Astrocyte of the cerebellum (primary cell): ENCODE results near the gene C1orf159.
A peak's percentile ranks its signal among the peaks of the same experiment; 100 is the strongest.
"Not testable (repeated sequence)": the region's sequence is repeated elsewhere in the genome, so short reads cannot be mapped to it uniquely, and the experiment has no call there.

Experiments used
- DNase-seq: peaks from one replicate; pipeline ENCODE4 v3.0.0-alpha.2; 2011; ENCODE audit warnings: low read depth
- H3K4me3 ChIP-seq: 2 replicates; pipeline ENCODE4 v1.5.1; 2011; ENCODE audit warnings: mild to moderate bottlenecking, low read depth, low read length, moderate library complexity
- CTCF ChIP-seq: IDR thresholded peaks from 2 replicates; pipeline ENCODE4 v1.5.1; 2012; ENCODE audit warnings: low read length, low read depth, moderate library complexity, mild to moderate bottlenecking; ENCODE audit errors: missing control alignments
- in situ Hi-C: cut with HindIII; loops from 2 replicates; pipeline ENCODE4 v1.10.0; 2017; ENCODE audit warnings: low sequenced_read_pairs

Gene C1orf159

GRCh38 chr1:1081311-1082238, 34.3 kb downstream of the C1orf159 start:
- H3K4me3 ChIP-seq: no peak overlapping the region
- in situ Hi-C loops: no loop called here
- no peak for DNase-seq
- no peak for TF ChIP-seq CTCF

DNA sequence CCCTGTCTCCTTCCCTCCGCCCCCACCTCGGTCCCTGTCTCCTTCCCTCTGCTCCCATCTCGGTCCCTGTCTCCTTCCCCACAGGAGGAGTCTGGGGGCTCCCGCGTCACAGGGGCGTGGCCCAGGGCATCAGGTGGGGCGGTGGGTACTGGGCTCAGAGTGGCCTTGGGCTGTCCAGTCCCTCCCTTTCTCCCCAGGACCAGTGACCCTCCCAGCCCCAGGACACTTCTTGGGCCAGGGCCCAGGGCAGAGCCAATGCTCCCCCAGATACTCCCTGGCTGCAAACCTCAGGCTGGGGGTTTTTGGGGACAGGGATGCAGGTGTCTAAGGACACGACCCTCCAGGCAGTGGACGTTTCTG, 35.0 kb downstream of the C1orf159 start:
- H3K4me3 ChIP-seq: no peak overlapping the region
- DNase-seq: no peak
- in situ Hi-C loops: no loop called here
- TF ChIP-seq CTCF: no peak

- TF ChIP-seq CTCF: no peak
- H3K4me3 ChIP-seq: peak overlapping the region; percentile 7
- in situ Hi-C loops: no loop called here
- DNase-seq: no peak
Observed at GRCh38 chr1:1080122-1080757, 35.6 kb downstream of the C1orf159 start.

DNA sequence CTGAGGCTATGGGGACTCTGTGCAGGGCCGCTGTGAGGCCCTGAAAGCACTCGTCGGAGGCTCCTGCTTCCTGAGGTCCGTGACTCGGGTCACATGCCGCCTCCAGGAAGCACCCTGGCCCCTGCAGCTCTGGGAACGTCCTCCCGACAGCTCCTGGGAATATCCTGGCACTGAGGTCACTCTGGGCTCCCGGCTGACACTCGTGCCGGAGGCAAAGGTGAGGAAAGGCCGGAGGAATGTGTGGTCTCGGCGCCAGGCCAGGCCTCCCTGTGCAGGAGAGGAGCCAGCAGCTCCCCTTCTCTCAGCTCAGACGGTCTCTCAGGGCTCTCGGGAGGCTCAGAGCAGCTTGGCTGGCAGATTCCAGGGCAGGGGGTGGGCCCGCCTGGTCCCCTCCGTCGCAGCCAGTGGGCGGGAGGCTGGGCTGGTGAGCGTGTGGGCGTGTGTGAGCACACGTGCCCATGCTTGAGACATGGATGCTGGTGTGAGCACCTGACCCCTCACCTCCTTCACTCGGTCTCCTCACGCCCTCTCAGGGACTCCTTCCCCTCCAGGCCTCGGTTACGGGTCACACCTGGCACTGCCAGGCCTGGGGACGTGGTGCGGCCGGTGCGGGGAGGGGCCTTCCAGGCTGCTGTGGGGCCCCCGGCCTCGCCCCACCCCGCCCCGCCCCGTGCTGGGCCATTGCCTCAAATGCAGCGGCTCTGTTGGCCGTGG, 36.3 kb downstream of the C1orf159 start:
- TF ChIP-seq CTCF: no peak
- peak overlapping the region; percentile 7 for H3K4me3 ChIP-seq
- DNase-seq: peak; percentile 77
- in situ Hi-C loops: no loop called here

DNA sequence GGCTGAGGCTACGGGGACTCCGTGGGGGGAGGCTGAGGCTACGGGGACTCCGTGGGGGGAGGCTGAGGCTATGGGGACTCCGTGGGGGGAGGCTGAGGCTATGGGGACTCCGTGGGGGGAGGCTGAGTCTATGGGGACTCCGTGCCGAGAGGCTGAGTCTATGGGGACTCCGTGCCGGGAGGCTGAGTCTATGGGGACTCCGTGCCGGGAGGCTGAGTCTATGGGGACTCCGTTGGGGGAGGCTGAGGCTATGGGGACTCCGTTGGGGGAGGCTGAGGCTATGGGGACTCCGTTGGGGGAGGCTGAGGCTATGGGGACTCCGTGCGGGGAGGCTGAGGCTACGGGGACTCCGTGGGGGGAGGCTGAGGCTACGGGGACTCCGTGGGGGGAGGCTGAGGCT, 38.5 kb downstream of the C1orf159 start:
- in situ Hi-C loops, DNase-seq: not testable (repeated sequence)

GRCh38 chr1:1075148-1075935, 40.5 kb downstream of the C1orf159 start:
- H3K4me3 ChIP-seq: no peak overlapping the region
- in situ Hi-C loops: no loop called here
- no peak for TF ChIP-seq CTCF
- DNase-seq: no peak

More for the DNA sequence above, 38.5 kb downstream of the C1orf159 start:
- not testable (repeated sequence) for H3K4me3 ChIP-seq
